SU-DHL-6 (cell line): ENCODE results near the gene GORASP1.

ENCODE experiments used
- CTCF ChIP-seq: fragments of 200-600 bp; sonication (generic); IDR thresholded peaks from one replicate; pipeline ENCODE4 v1.5.1; 2017; ENCODE audit warnings: antibody characterized with exemption, mild to moderate bottlenecking, low read length, moderate library complexity; ENCODE audit not compliant: insufficient read depth, poor library complexity, severe bottlenecking
- EZH2phosphoT487 ChIP-seq: fragments of 200-600 bp; sonication (generic), shearing (Covaris generic); conservative IDR thresholded peaks from 2 replicates; pipeline ENCODE4 v1.6.1; 2018; ENCODE audit warnings: mild to moderate bottlenecking, antibody characterized with exemption, low read length, moderate library complexity, mixed read lengths

GRCh38 chr3:39130026-39130425 lies 22.6 kb upstream of the GORASP1 start:
- TF ChIP-seq CTCF (no peak), EZH2phosphoT487 (no peak)
